Inflammatory macrophage (primary cell): Measurements from ENCODE around the gene GPATCH8.
"Not testable (repeated sequence)": the region's sequence is repeated elsewhere in the genome, so short reads cannot be mapped to it uniquely, and the experiment has no call there.

Experiments
- DNase-seq, 2 donors: peaks; one replicate each; pipeline ENCODE4 v3.0.0-alpha.2; 2020 to 2022

The GPATCH8 gene

DNA sequence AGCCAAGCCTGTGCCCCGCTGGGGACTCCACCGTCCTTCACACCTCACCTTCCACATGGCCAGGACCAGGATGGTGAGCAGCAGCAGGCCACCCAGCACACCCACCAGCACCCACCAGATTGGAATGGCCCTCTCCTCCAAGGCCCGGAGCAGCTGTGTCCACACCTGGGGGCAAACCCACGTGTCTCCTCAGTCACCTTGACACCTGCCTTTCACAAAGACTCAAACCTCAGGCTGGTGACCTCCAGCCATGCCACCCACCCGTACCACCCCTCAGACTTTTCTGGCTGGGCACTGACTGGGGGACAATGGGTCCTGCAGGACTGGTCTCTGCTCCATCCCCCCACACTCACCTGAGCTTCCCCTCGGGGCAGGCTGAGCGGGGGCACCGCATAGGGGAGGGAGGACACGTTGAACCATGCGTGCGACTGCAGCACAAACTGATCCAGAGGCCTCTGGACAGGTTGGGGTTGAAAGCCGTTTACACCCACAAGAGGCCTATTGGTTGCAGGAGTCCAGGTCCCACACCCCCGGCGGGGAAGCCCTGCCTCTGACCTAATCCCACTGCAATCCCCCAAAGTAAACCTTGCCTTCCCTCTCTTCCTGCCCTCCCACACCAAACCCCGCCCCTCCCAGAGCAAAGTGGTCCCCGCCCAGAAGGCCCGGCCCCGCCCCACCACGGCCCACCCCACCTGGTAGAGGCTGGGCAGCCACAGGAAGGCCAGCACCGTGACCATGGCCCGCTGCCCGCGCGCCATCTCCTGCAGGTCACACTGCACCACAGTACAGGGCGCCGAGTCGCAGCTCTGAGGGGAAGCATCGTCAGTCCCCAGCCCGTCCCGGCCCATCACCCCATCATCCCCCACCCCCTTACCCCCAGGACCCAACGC lies 128.7 kb downstream of the GPATCH8 start:
- DNase-seq: no peak

GRCh38 chr17:44372036-44372435 lies 131.2 kb downstream of the GPATCH8 start:
- DNase-seq: no peak

- not testable (repeated sequence) for DNase-seq
These were observed 133.7 kb downstream of the GPATCH8 start for GRCh38 chr17:44369414-44370023.

- not testable (repeated sequence) for DNase-seq
These were observed 134.6 kb downstream of the GPATCH8 start for GRCh38 chr17:44368391-44369243.

DNA sequence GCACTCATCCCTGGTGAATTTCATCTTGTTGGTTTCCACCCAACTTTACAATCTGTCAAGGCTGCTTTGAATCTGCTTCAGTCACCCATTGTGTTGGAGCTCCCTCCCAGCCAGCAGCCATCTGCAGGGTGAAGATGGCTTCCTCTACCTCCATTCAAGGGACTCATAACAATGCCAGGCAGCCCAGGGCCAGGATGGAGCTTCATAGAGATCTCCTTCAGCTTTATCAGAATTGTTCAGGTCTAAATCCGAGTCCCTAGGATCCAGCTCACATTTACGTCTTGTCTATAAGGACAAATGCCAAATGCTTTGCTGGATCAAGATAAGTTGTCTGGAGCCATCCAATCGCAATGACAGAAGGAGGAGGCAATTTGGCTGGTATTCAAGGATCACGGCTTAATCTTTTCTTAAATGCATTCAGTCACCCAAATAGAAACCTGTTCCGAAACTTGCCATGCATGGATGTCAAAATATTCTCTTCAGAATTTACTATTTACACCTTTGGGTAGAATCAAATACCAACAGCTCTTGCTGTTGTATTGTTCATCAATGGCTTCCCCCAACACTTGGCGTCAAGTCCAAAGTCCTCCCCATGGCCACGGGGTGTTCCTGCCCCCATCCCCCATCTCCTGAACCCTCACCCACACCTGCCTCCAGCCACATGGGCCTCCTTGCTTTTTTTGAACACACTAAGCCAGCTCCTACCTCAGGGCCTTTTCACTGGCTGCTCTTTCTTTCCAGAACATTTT lies 135.8 kb downstream of the GPATCH8 start:
- no peak for DNase-seq

- DNase-seq: not testable (repeated sequence)
These were observed 138.2 kb downstream of the GPATCH8 start for GRCh38 chr17:44365051-44365450.

GRCh38 chr17:44363613-44364159 lies 139.5 kb downstream of the GPATCH8 start, which contains the start of gene FAM171A2:
FAM171A2 (minus strand) TSS chr17:44363853; CDS start chr17:44363714, 139 bp downstream.
- DNase-seq: peak; percentile 49 to 66

DNA sequence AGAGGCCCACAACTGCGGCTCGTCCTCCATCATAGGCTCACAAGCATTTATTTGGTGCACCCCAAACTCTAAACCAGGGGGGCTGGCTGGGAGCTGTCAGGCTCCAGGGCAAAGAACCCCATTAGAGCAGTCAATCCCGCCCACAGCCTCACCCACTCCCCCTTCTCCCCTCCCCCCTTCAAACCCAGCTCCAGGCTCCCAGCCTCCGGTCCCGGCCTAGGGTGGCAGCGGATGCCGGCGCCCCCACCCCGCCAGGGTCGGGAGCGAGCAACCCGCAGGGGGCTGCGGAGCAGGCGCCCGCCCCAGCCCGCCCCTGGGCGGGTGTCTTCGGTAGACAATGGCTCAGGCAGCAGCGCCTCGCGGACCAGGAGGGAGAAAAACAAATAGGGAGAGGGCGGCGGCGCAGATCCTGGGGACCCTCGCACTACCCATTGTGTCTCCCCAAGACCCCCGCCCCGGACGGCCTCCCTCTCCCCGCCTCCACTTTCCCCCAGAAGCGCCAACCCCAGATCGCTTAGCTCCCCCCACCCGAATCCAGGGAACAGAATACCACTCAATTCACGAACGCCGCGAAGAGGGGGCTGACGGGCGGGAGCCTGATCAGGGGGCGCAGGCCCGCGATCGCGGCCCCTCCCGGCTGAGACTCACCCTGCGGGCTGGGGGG lies 140.1 kb downstream of the GPATCH8 start:
- DNase-seq: no peak

- no peak for DNase-seq
These were observed 140.7 kb downstream of the GPATCH8 start for GRCh38 chr17:44362459-44362948.

- DNase-seq: no peak
These were observed 141.6 kb downstream of the GPATCH8 start for GRCh38 chr17:44361292-44362260.

DNA sequence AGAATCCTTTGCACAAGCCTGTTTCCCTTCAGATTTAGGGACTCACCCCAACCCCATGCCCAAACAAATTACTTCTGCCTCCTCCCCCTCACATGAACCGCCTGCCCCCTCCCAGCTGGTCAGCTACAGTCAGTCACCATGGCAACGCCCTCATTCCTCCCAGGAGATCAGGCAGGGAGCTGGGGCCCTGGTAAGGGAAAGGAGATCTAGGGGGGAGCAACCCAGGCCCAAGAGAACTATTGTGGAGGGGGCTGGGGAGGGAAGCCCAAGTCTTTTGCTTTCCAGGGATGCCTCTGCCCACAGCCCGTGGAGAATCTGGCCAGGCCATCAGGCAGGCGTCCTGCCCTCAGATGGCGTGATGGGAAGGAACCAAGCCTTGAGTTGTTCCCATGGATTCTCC lies 142.4 kb downstream of the GPATCH8 start:
- no peak for DNase-seq

- no peak for DNase-seq
These were observed 143.1 kb downstream of the GPATCH8 start for GRCh38 chr17:44360144-44360533.

GRCh38 chr17:44359458-44360143 lies 143.6 kb downstream of the GPATCH8 start:
- no peak for DNase-seq

- DNase-seq: no peak
These were observed 144.2 kb downstream of the GPATCH8 start for GRCh38 chr17:44359006-44359405.

GRCh38 chr17:44358066-44358465 lies 145.1 kb downstream of the GPATCH8 start:
- DNase-seq: no peak

DNA sequence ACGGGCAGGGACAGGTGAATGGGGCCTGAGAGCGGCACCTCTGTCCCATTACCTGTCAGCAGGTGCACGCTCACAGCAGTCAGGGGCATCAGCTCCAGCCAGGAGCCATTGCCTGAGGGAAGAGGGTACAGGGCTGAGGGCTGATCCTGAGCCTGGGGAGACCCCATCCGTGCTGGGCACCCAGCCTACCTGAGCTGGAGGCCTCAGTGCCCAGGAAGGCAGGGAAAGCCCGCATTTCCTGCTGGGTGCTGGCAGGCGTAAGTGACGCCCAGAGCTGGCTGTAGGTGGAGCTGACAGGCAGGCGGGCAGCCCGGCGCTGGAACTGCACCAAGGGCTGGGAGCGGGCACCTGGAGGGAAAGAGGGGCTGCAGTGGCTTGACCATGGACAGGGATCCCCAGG lies 147.0 kb downstream of the GPATCH8 start:
- no peak for DNase-seq

- no peak for DNase-seq
These were observed 147.5 kb downstream of the GPATCH8 start for GRCh38 chr17:44355642-44356099.

GRCh38 chr17:44354582-44355561 lies 148.3 kb downstream of the GPATCH8 start:
- no peak for DNase-seq
